SH-SY5Y (cell line): ENCODE measurements around the gene TAF11L4.
"Not testable (repeated sequence)": the region's sequence is repeated elsewhere in the genome, so short reads cannot be mapped to it uniquely, and the experiment has no call there.

Experiments used
- GATA2 ChIP-seq: IDR thresholded peaks from 2 replicates; pipeline ENCODE4 v1.6.1; 2011; ENCODE audit warnings: mild to moderate bottlenecking, low read depth, low read length
- GATA3 ChIP-seq: IDR thresholded peaks from 2 replicates; pipeline ENCODE4 v1.6.1; 2011; ENCODE audit warnings: low read depth, mild to moderate bottlenecking, low read length, moderate library complexity

The TAF11L4 gene

GRCh38 chr5:17521501-17521900 lies at the start of gene TAF11L4:
TAF11L4 (plus strand) TSS chr5:17521801.
- not testable (repeated sequence) for TF ChIP-seq GATA3, GATA2

DNA sequence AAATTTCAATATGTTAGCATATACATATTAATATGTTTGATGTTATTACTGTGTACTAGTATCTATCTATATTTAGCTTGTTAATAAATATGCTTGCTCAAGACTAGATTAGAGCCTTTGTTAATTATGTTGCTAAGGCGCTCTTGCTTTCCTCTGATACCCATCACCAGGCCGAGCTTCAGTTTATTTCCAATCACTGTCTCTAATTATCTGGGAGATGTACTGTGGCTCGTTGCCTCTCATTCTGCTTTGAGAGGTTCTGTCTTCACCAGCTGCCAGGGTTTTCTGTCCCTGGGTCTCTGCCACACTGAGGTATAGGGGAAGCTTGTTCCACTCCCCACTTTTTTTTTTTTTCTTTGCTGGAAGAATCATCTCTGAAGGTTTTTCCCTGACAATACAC lies 44.6 kb upstream of the TAF11L4 start:
- TF ChIP-seq GATA3 = no peak; the same call in 1 of the 2 replicates
- TF ChIP-seq GATA2 = peak; percentile 66

DNA sequence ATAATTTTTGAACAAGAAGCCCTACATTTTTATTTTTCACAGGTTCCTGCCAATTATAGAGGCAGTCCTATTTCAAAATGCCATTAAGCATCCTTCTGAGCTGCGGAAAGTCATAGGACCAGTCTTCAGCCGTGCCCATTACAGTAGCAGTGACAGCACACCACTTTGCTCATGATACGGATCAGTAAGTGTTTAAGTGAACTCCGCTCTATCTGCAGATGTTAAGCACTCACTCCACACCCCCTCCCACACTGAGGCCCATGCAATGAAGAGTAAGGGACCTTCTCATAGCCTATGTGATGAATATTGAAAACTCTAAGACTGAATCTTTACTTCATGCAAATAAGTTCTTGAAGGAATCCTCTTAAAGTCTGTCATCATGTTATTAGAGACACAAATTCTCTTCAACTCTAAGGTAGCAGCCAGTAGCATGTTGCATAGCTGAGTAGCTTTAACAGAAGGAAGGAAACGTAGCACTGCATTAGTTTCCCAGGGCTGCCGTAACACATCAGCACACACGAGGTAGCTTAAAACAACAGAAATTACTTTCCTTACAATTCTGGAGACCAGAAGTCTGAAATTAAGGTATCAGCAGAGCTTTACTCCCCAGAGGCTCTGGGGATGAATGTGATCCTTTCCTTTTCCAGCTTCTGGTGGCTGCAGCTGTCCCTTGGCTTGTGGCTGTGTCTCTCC lies 43.9 kb upstream of the TAF11L4 start:
- TF ChIP-seq GATA3 = peak; percentile 50
- peak; percentile 83 for TF ChIP-seq GATA2

DNA sequence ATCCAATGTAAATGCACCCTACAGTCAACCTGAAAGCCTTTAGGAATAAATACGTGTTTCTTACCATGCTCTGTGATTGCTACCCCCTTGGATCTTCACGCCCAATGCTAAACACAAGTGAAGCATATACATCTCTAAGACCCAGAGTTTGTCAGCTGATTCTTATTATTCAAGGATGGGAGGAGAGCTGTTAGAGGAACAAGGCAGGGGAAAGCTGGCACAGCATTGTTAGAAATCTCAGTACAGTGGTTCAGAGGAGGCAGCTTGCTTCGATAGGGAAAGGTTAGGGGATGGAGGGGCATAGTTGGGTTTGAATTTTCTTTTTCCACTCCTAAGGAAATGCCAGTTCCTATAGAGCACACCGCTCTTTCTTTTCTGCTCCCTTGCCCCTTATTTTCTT lies 40.2 kb upstream of the TAF11L4 start:
- no peak for TF ChIP-seq GATA3
- TF ChIP-seq GATA2 = no peak

- TF ChIP-seq GATA3 (peak; percentile 70; the same call in 1 of the 2 replicates), GATA2 (peak; percentile 88)
Measured at GRCh38 chr5:17482790-17483189, 38.8 kb upstream of the TAF11L4 start.

- TF ChIP-seq GATA3 (no peak), GATA2 (no peak)
Measured at GRCh38 chr5:17487174-17487512, 34.5 kb upstream of the TAF11L4 start.

DNA sequence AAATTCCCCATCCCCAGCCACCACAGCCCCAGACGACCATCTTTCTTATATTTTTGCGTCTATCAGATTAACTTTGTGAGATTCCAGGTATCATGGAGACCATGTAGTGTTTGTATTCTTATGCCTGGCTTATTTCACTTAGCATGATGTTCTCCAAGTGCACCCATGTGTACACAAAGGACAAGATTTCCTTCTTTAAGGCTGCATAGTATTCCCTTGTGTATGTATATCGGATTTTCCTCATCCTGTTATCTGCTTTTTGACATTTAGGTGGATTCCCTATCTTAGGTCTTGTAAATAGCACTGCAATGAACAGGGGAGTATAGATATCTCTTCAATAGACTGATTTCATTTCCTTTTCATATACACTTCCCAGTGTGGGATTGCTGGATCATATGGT lies 28.8 kb upstream of the TAF11L4 start:
- TF ChIP-seq GATA3 = no peak
- TF ChIP-seq GATA2 = no peak

DNA sequence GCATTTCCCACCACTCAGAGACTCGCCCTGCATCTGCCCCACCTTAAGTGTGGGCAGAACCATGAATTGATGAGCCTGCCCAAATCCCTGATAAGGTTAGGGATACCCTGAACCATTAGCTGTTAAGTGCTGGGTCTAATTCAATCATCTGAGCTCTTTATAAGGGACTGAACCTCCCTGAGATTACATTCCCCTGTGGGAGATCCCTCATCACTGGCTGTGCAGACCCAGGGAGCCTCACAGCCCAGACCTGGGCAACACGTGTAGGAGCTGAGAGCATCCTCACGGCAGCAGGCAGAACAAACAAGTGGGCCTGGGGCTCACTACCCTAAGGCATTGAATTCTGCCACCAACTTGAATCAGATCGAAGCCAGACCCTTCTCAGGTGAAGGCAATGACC lies 24.2 kb upstream of the TAF11L4 start:
- TF ChIP-seq GATA3 (no peak), GATA2 (0 out of 2 replicates have a peak, but pooled peaks have one; percentile 6)

DNA sequence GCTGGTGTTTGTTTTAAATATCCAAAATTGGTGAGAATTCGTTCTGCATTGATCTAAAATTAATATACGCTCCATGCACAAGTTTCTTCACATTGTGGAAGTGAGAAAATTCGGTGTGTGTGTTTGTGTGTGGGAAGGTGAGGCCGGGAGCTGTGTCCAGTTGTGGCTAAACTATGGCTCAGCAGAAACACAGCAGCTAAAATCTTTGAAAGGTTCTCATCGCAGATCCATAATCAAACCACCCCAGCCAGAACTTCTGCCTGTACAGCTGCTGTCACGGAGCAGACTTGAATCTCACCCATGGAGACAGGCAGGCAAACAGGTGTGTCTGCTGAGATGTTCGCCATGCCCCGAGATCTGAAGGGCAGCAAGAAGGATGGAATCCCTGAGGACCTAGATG lies 23.7 kb upstream of the TAF11L4 start, which contains the start of gene TAF11L2:
Gene TAF11L2 (plus strand): TSS at position 301 of the 400 bp plus-strand sequence.
- TF ChIP-seq GATA2, GATA3: not testable (repeated sequence)

DNA sequence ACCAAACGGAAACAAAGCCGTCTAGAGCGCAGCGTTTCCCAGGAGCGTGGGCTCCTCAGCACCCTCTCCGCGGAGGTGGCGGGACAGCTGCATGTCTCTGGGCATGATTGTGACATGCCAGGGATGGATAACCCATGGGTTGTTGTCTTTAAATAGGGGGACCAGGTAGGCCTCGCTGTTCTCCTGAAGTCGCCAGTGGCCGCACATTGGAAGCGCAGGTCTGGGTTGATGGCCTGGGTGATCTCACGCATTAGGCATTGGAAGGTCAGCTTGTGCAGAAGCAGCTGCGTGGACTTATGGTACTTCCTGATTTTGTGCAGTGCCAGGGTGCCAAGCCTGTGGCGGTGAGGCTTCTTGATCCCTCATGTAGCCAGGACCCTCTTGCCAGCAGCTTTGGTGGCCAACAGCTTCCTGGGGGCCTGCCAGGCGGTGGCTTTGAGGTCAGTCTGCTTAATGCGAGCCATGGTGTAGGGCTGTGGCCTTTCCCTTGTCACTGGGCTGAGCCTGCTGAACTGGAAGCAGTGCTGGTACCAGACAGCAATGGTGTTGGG lies 9.8 kb upstream of the TAF11L4 start:
- TF ChIP-seq GATA3 = no peak
- no peak for TF ChIP-seq GATA2

GRCh38 chr5:17518067-17518466 lies 3.5 kb upstream of the TAF11L4 start, which contains the start of gene TAF11L3:
TAF11L3 (plus strand) TSS chr5:17518367.
- not testable (repeated sequence) for TF ChIP-seq GATA3, GATA2

DNA sequence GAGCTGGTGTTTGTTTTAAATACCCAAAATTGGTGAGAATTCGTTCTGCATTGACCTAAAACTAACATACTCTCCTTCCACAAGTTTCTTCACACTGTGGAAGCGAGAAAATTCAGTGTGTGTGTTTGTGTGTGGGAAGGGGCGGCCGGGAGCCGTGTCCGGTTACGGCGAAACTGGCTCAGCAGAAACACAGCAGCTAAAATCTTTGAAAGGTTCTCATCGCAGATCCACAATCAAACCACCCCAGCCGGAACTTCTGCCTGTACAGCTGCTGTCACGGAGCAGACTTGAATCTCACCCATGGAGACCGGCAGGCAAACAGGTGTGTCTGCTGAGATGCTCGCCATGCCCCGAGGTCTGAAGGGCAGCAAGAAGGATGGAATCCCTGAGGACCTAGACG lies 3.3 kb downstream of the TAF11L4 start, which contains the start of gene TAF11L5:
Gene TAF11L5 (plus strand): TSS at position 301 of the 400 bp plus-strand sequence.
- TF ChIP-seq GATA3, GATA2: not testable (repeated sequence)

GRCh38 chr5:17528369-17528768 lies 6.8 kb downstream of the TAF11L4 start, which contains the start of gene TAF11L6:
TAF11L6 (plus strand) TSS chr5:17528669.
- TF ChIP-seq GATA3, GATA2: not testable (repeated sequence)
